SK-N-SH treated with all-trans-retinoic acid at 6 μM for 48 hours (cell line): ENCODE measurements around the gene FAM124A.

Experiments
- ATAC-seq: fragments of 200-7000 bp; cut with Tn5 transposase; 3 replicates; pipeline ENCODE4 v1.9.1; 2020; ENCODE audit warnings: mild to moderate bottlenecking, moderate library complexity
- ARNTL ChIP-seq: fragments of 450-650 bp; formaldehyde crosslinking; IDR thresholded peaks from 2 replicates; pipeline ENCODE4 v1.5.0; 2020; ENCODE audit warnings: low read depth, mild to moderate bottlenecking, moderate library complexity, borderline replicate concordance
- CSDC2 ChIP-seq: fragments of 250-450 bp; sonication (Bioruptor Pico); IDR thresholded peaks from 2 replicates; pipeline ENCODE4 v1.5.0; 2020; ENCODE audit warnings: mild to moderate bottlenecking, moderate library complexity
- ESRRG ChIP-seq: fragments of 250-450 bp; sonication (Bioruptor Pico); IDR thresholded peaks from 2 replicates; pipeline ENCODE4 v1.6.1; 2021; ENCODE audit warnings: mild to moderate bottlenecking
- GLIS3 ChIP-seq: fragments of 250-450 bp; sonication (Bioruptor Pico); IDR thresholded peaks from 2 replicates; pipeline ENCODE4 v1.5.0; 2020; ENCODE audit warnings: mild to moderate bottlenecking, moderate library complexity
- PPARA ChIP-seq: fragments of 250-450 bp; sonication (Bioruptor Pico); IDR thresholded peaks from 2 replicates; pipeline ENCODE4 v1.5.0; 2020; ENCODE audit warnings: mild to moderate bottlenecking, borderline replicate concordance
- RARB ChIP-seq: fragments of 250-450 bp; sonication (Bioruptor Pico); IDR thresholded peaks from 2 replicates; pipeline ENCODE4 v1.8.0; 2021; ENCODE audit warnings: mild to moderate bottlenecking, moderate library complexity
- TCF4 ChIP-seq: fragments of 250-450 bp; sonication (Bioruptor Pico); IDR thresholded peaks from 2 replicates; pipeline ENCODE4 v1.8.0; 2021; ENCODE audit warnings: mild to moderate bottlenecking, moderate library complexity, borderline replicate concordance
- TOX ChIP-seq: fragments of 250-450 bp; sonication (Bioruptor Pico); IDR thresholded peaks from 2 replicates; pipeline ENCODE4 v1.8.0; 2021; ENCODE audit warnings: mild to moderate bottlenecking, moderate library complexity, borderline replicate concordance
- ZC3H10 ChIP-seq: fragments of 250-450 bp; sonication (Bioruptor Pico); IDR thresholded peaks from 2 replicates; pipeline ENCODE4 v1.5.1; 2021; ENCODE audit warnings: mild to moderate bottlenecking, moderate library complexity
- ZFP3 ChIP-seq: fragments of 250-450 bp; sonication (Bioruptor Pico); IDR thresholded peaks from 2 replicates; pipeline ENCODE4 v1.5.0; 2020; ENCODE audit warnings: mild to moderate bottlenecking, moderate library complexity
- ZFP30 ChIP-seq: fragments of 450-650 bp; formaldehyde crosslinking; IDR thresholded peaks from 2 replicates; pipeline ENCODE4 v1.5.0; 2022; ENCODE audit warnings: mild to moderate bottlenecking, moderate library complexity
- ZNF565 ChIP-seq: fragments of 450-650 bp; formaldehyde crosslinking; conservative IDR thresholded peaks from 2 replicates; pipeline ENCODE4 v1.5.0; 2020; ENCODE audit warnings: low read depth, mild to moderate bottlenecking, moderate library complexity
- ZNF70 ChIP-seq: fragments of 450-650 bp; formaldehyde crosslinking; IDR thresholded peaks from 2 replicates; pipeline ENCODE4 v1.5.0; 2020; ENCODE audit warnings: mild to moderate bottlenecking, moderate library complexity
- ZNF8 ChIP-seq: fragments of 450-650 bp; formaldehyde crosslinking; IDR thresholded peaks from 2 replicates; pipeline ENCODE4 v1.5.0; 2020; ENCODE audit warnings: mild to moderate bottlenecking, moderate library complexity
- TF ChIP-seq, protein P1 (sequence below): fragments of 250-450 bp; sonication (Bioruptor Pico); IDR thresholded peaks from 2 replicates; pipeline ENCODE4 v1.8.0; 2020; ENCODE audit warnings: mild to moderate bottlenecking, moderate library complexity, borderline replicate concordance
- TF ChIP-seq, protein P2 (sequence below): fragments of 250-450 bp; sonication (Bioruptor Pico); IDR thresholded peaks from 2 replicates; pipeline ENCODE4 v1.5.1; 2020; ENCODE audit warnings: low read depth, mild to moderate bottlenecking, moderate library complexity
- TF ChIP-seq, protein P3 (sequence below): fragments of 250-450 bp; sonication (Bioruptor Pico); IDR thresholded peaks from 2 replicates; pipeline ENCODE4 v1.5.1; 2021; ENCODE audit warnings: mild to moderate bottlenecking, moderate library complexity
- TF ChIP-seq, protein P4 (sequence below): fragments of 250-450 bp; sonication (Bioruptor Pico); IDR thresholded peaks from 2 replicates; pipeline ENCODE4 v1.5.0; 2020; ENCODE audit warnings: mild to moderate bottlenecking, moderate library complexity
- TF ChIP-seq, protein P5 (sequence below): fragments of 250-450 bp; sonication (Bioruptor Pico); IDR thresholded peaks from 2 replicates; pipeline ENCODE4 v1.8.0; 2021; ENCODE audit warnings: low read depth, mild to moderate bottlenecking, moderate library complexity, borderline replicate concordance

The FAM124A gene

DNA sequence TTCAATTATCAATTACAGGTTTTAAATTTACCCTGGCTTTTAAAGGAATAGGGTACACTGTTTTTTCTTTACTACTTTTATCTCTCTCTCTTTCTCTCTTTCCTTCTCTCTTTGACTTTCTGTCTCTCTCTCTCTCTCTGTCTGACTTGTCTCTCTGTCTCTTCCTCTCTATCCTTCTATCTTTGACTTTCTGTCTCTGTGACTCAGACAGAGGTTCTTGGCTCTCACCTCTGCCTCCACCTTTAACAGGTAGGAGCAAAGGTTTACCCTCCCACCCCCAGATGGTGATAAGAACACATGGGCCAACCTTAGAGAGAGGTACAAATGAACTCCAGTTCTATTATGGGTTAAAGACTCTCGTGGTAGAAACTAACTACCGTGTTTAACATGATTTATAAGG lies 20.3 kb upstream of the FAM124A start:
- TF ChIP-seq ZFP30 (CRISPR knock-in tag) (no peak), ARNTL (no peak), TCF4 (CRISPR knock-in tag) (no peak), ZC3H10 (CRISPR knock-in tag) (no peak), TOX (CRISPR knock-in tag) (no peak), PPARA (CRISPR knock-in tag) (no peak), CSDC2 (CRISPR knock-in tag) (no peak), ZFP3 (CRISPR knock-in tag) (no peak), ZNF8 (no peak), ZNF565 (CRISPR knock-in tag) (no peak), GLIS3 (no peak), RARB (CRISPR knock-in tag) (no peak)
- TF ChIP-seq, protein P1, sequence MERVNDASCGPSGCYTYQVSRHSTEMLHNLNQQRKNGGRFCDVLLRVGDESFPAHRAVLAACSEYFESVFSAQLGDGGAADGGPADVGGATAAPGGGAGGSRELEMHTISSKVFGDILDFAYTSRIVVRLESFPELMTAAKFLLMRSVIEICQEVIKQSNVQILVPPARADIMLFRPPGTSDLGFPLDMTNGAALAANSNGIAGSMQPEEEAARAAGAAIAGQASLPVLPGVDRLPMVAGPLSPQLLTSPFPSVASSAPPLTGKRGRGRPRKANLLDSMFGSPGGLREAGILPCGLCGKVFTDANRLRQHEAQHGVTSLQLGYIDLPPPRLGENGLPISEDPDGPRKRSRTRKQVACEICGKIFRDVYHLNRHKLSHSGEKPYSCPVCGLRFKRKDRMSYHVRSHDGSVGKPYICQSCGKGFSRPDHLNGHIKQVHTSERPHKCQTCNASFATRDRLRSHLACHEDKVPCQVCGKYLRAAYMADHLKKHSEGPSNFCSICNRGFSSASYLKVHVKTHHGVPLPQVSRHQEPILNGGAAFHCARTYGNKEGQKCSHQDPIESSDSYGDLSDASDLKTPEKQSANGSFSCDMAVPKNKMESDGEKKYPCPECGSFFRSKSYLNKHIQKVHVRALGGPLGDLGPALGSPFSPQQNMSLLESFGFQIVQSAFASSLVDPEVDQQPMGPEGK (CRISPR knock-in tag), result no peak
- TF ChIP-seq, protein P2, sequence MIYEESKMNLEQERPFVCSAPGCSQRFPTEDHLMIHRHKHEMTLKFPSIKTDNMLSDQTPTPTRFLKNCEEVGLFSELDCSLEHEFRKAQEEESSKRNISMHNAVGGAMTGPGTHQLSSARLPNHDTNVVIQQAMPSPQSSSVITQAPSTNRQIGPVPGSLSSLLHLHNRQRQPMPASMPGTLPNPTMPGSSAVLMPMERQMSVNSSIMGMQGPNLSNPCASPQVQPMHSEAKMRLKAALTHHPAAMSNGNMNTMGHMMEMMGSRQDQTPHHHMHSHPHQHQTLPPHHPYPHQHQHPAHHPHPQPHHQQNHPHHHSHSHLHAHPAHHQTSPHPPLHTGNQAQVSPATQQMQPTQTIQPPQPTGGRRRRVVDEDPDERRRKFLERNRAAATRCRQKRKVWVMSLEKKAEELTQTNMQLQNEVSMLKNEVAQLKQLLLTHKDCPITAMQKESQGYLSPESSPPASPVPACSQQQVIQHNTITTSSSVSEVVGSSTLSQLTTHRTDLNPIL (CRISPR knock-in tag), result no peak
- TF ChIP-seq, protein P3, sequence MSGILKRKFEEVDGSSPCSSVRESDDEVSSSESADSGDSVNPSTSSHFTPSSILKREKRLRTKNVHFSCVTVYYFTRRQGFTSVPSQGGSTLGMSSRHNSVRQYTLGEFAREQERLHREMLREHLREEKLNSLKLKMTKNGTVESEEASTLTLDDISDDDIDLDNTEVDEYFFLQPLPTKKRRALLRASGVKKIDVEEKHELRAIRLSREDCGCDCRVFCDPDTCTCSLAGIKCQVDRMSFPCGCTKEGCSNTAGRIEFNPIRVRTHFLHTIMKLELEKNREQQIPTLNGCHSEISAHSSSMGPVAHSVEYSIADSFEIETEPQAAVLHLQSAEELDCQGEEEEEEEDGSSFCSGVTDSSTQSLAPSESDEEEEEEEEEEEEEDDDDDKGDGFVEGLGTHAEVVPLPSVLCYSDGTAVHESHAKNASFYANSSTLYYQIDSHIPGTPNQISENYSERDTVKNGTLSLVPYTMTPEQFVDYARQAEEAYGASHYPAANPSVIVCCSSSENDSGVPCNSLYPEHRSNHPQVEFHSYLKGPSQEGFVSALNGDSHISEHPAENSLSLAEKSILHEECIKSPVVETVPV, result no peak
- TF ChIP-seq, protein P4, sequence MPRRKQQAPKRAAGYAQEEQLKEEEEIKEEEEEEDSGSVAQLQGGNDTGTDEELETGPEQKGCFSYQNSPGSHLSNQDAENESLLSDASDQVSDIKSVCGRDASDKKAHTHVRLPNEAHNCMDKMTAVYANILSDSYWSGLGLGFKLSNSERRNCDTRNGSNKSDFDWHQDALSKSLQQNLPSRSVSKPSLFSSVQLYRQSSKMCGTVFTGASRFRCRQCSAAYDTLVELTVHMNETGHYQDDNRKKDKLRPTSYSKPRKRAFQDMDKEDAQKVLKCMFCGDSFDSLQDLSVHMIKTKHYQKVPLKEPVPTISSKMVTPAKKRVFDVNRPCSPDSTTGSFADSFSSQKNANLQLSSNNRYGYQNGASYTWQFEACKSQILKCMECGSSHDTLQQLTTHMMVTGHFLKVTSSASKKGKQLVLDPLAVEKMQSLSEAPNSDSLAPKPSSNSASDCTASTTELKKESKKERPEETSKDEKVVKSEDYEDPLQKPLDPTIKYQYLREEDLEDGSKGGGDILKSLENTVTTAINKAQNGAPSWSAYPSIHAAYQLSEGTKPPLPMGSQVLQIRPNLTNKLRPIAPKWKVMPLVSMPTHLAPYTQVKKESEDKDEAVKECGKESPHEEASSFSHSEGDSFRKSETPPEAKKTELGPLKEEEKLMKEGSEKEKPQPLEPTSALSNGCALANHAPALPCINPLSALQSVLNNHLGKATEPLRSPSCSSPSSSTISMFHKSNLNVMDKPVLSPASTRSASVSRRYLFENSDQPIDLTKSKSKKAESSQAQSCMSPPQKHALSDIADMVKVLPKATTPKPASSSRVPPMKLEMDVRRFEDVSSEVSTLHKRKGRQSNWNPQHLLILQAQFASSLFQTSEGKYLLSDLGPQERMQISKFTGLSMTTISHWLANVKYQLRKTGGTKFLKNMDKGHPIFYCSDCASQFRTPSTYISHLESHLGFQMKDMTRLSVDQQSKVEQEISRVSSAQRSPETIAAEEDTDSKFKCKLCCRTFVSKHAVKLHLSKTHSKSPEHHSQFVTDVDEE, result no peak
- TF ChIP-seq, protein P5, sequence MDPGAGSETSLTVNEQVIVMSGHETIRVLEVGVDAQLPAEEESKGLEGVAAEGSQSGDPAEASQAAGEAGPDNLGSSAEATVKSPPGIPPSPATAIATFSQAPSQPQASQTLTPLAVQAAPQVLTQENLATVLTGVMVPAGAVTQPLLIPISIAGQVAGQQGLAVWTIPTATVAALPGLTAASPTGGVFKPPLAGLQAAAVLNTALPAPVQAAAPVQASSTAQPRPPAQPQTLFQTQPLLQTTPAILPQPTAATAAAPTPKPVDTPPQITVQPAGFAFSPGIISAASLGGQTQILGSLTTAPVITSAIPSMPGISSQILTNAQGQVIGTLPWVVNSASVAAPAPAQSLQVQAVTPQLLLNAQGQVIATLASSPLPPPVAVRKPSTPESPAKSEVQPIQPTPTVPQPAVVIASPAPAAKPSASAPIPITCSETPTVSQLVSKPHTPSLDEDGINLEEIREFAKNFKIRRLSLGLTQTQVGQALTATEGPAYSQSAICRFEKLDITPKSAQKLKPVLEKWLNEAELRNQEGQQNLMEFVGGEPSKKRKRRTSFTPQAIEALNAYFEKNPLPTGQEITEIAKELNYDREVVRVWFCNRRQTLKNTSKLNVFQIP (CRISPR knock-in tag), result no peak
- no peak for ATAC-seq

DNA sequence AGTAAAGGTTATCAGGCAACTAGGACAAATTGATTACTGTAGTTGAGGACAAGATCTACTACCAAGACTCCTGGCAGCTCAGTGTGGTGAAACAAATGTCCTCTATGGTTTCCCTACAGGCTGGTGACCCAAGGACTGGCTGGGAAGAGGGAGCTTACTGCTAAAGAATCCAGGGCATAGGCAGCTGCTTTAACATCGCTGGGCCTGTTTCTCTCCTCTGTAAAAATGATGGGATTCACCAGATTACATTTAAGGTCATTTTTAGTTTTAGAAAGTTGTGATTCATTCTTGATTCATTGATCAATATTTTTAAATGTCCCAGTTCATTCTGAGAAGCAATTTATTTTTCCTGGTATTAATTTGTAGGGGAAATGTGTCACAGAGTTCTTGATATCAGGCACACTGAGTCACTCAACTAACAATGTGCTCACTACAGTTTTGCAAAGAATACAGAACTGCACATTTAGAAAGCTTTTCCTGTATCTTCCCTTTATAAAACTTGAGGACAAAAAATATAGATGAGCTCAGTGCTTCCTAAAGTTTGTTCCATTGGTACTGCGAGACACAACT lies 19.6 kb upstream of the FAM124A start:
- no peak for TF ChIP-seq CSDC2 (CRISPR knock-in tag)
- no peak for TF ChIP-seq TCF4 (CRISPR knock-in tag)
- TF ChIP-seq, protein P4, result no peak
- no peak for TF ChIP-seq ESRRG
- TF ChIP-seq, protein P3, result no peak
- no peak for TF ChIP-seq ZNF70
- no peak for TF ChIP-seq ARNTL
- no peak for TF ChIP-seq TOX (CRISPR knock-in tag)
- TF ChIP-seq, protein P2 (CRISPR knock-in tag), result no peak
- ATAC-seq, result no peak
